GM12878 (cell line): ENCODE data around the gene FAM110A. TPM values are rescaled to one million over a fixed set of nuclear protein-coding genes. Genes with fewer than 3 reads are reported as not detected.

Experiments used
- ATAC-seq: fragments of 200-7000 bp; cut with Tn5 transposase; 3 replicates; pipeline ENCODE4 v1.9.1; 2020; ENCODE audit warnings: mild to moderate bottlenecking, moderate library complexity
- BruUV-seq: library from RNA; stranded (reverse); fragments of 400-500 nt; replicated peaks from 2 replicates; lab custom pipeline; 2021; lab: Mats Ljungman, UMichigan
- CTCF ChIA-PET: fragments of 300-600 bp; sonication (Branson Sonifier 250); formaldehyde crosslinking; extraction: SDS; loops from one replicate; lab custom pipeline; 2021; ENCODE audit warnings: inconsistent platforms; lab: Yijun Ruan, JAX
- POLR2A ChIA-PET: fragments of 350-600 bp; formaldehyde crosslinking; extraction: SDS; loops from one replicate; lab custom pipeline; 2021; ENCODE audit warnings: inconsistent platforms; lab: Charles Lee
- RAD21 ChIA-PET: fragments of 300-600 bp; sonication (Branson Sonifier 250); formaldehyde crosslinking; loops from one replicate; lab custom pipeline; 2023; ENCODE audit warnings: antibody characterized with exemption; ENCODE audit not compliant: unreplicated experiment; lab: Charles Lee
- SMC1A ChIA-PET: fragments of 300-600 bp; sonication (Branson Sonifier 250); formaldehyde crosslinking; loops from one replicate; lab custom pipeline; 2023; ENCODE audit not compliant: unreplicated experiment, uncharacterized antibody; lab: Charles Lee
- DNase-seq: peaks from one replicate; pipeline ENCODE4 v3.0.0-alpha.2; 2011; ENCODE audit warnings: low read depth, low spot score
- FAIRE-seq: peaks from 3 replicates; lab custom pipeline; 2011; peaks lifted over from hg19 to GRCh38; lab: Jason Lieb, UNC
- H2AFZ ChIP-seq: 2 replicates; pipeline ENCODE4 v1.6.0; 2011; ENCODE audit warnings: low read depth, low read length, control low read depth; ENCODE audit not compliant: control insufficient read depth
- H3K27ac ChIP-seq: 2 replicates; pipeline ENCODE4 v1.5.1; 2011; ENCODE audit warnings: control low read depth; ENCODE audit not compliant: control insufficient read depth, insufficient read depth
- H3K27me3 ChIP-seq, 2 experiments: replicated peaks in 1 of 2; 2 replicates each; pipeline versions ENCODE4 v1.6.0 to v1.6.1; 2011; ENCODE audit warnings: low read length in 1 of 2; ENCODE audit not compliant: control insufficient read depth in 2 of 2, insufficient read depth in 2 of 2
- H3K36me3 ChIP-seq, 2 experiments: 2 replicates each; pipeline ENCODE4 v1.5.1; 2011; ENCODE audit warnings: low read length in 1 of 2; ENCODE audit not compliant: control insufficient read depth in 2 of 2, insufficient read depth in 2 of 2
- H3K4me1 ChIP-seq: 2 replicates; pipeline ENCODE4 v1.6.1; 2011; ENCODE audit warnings: mild to moderate bottlenecking, low read length, moderate library complexity, mixed read lengths; ENCODE audit not compliant: control insufficient read depth, insufficient read depth
- H3K4me2 ChIP-seq: 2 replicates; pipeline ENCODE4 v1.6.0; 2011; ENCODE audit warnings: control low read depth; ENCODE audit not compliant: control insufficient read depth, insufficient read depth
- H3K4me3 ChIP-seq: fragments of 200-600 bp; sonication (generic); 2 replicates; pipeline ENCODE4 v1.5.1; 2016
- H3K79me2 ChIP-seq: 2 replicates; pipeline ENCODE4 v1.6.0; 2011; ENCODE audit warnings: low read length; ENCODE audit not compliant: control insufficient read depth, insufficient read depth
- H3K9ac ChIP-seq: 2 replicates; pipeline ENCODE4 v1.8.0; 2011; ENCODE audit warnings: low read length, control low read depth, mixed read lengths; ENCODE audit not compliant: control insufficient read depth, insufficient read depth
- H3K9me3 ChIP-seq: replicated peaks from 3 replicates; pipeline ENCODE4 v1.5.1; 2011; ENCODE audit warnings: mild to moderate bottlenecking, low read length; ENCODE audit not compliant: control insufficient read depth, insufficient read depth
- H4K20me1 ChIP-seq: 2 replicates; pipeline ENCODE4 v1.6.0; 2011; ENCODE audit not compliant: control insufficient read depth, insufficient read depth
- ATF7 ChIP-seq: fragments of 450-650 bp; IDR thresholded peaks from 2 replicates; pipeline ENCODE4 v1.6.1; 2016; ENCODE audit warnings: low read depth, mild to moderate bottlenecking
- BACH1 ChIP-seq: fragments of 450-650 bp; IDR thresholded peaks from 2 replicates; pipeline ENCODE4 v1.6.1; 2017; ENCODE audit warnings: mild to moderate bottlenecking, borderline replicate concordance
- CHD2 ChIP-seq: IDR thresholded peaks from 2 replicates; pipeline ENCODE4 v1.6.1; 2011; ENCODE audit warnings: low read depth, low read length, improper control_type of control experiment, borderline replicate concordance
- ETV6 ChIP-seq, 2 experiments: fragments of 450-650 bp in 1 of 2; IDR thresholded peaks in 1 of 2; conservative IDR thresholded peaks in 1 of 2; 2 replicates each; pipeline ENCODE4 v1.6.1; 2014; ENCODE audit warnings: antibody characterized with exemption in 1 of 2, borderline replicate concordance in 1 of 2, low read depth in 1 of 2, mild to moderate bottlenecking in 1 of 2, moderate library complexity in 1 of 2
- FOS ChIP-seq: IDR thresholded peaks from 3 replicates; pipeline ENCODE4 v1.6.1; 2011; ENCODE audit warnings: borderline replicate concordance; ENCODE audit not compliant: insufficient read length; ENCODE audit errors: extremely low read depth
- FOXK2 ChIP-seq: fragments of 450-650 bp; IDR thresholded peaks from 2 replicates; pipeline ENCODE4 v1.6.1; 2017; ENCODE audit warnings: mild to moderate bottlenecking, moderate library complexity
- IRF4 ChIP-seq: IDR thresholded peaks from 2 replicates; pipeline ENCODE4 v1.6.1; 2011; ENCODE audit warnings: low read depth, low read length
- KLF5 ChIP-seq: fragments of 450-650 bp; IDR thresholded peaks from 2 replicates; pipeline ENCODE4 v1.6.1; 2014; ENCODE audit warnings: mild to moderate bottlenecking; ENCODE audit not compliant: partially characterized antibody
- MEF2A ChIP-seq: IDR thresholded peaks from 2 replicates; pipeline ENCODE4 v1.6.1; 2011; ENCODE audit warnings: low read depth, mild to moderate bottlenecking, low read length, moderate library complexity; ENCODE audit not compliant: insufficient read depth
- NBN ChIP-seq: fragments of 450-650 bp; IDR thresholded peaks from 2 replicates; pipeline ENCODE4 v1.6.1; 2016
- RBBP5 ChIP-seq: fragments of 200-600 bp; sonication (generic); conservative IDR thresholded peaks from 2 replicates; pipeline ENCODE4 v1.6.1; 2016
- RUNX3 ChIP-seq: IDR thresholded peaks from 2 replicates; pipeline ENCODE4 v1.6.1; 2012; ENCODE audit warnings: low read length, inconsistent platforms
- STAT3 ChIP-seq: IDR thresholded peaks from 2 replicates; pipeline ENCODE4 v1.6.1; 2011; ENCODE audit warnings: low read depth, low read length, improper control_type of control experiment
- TCF12 ChIP-seq: IDR thresholded peaks from 2 replicates; pipeline ENCODE4 v1.6.1; 2011; ENCODE audit warnings: low read depth, mild to moderate bottlenecking, low read length
- WRNIP1 ChIP-seq: IDR thresholded peaks from 2 replicates; pipeline ENCODE4 v1.6.1; 2011; ENCODE audit warnings: low read depth, low read length, improper control_type of control experiment, borderline replicate concordance
- ZNF24 ChIP-seq: fragments of 450-650 bp; IDR thresholded peaks from 2 replicates; pipeline ENCODE4 v1.6.1; 2017; ENCODE audit warnings: antibody characterized with exemption, mild to moderate bottlenecking
- ZNF274 ChIP-seq: IDR thresholded peaks from one replicate; pipeline ENCODE4 v1.8.0; 2011; ENCODE audit not compliant: insufficient read length, insufficient read depth
- WGBS: methylation state at CpG from one replicate; pipeline ENCODE4 v1.1.6; 2016; ENCODE audit warnings: low lambda C conversion rate; ENCODE audit not compliant: insufficient replicate concordance, insufficient coverage; ENCODE audit errors: missing lambda C conversion rate; 5-methylcytosine and 5-hydroxymethylcytosine counted together
- in situ Hi-C: fragments of 300-500 bp; cut with MboI; formaldehyde crosslinking; loops from 9 replicates; pipeline ENCODE4 v1.14.3; 2018; ENCODE audit warnings: mixed read lengths
- intact Hi-C: fragments of 100-400 bp; cut with micrococcal nuclease; formaldehyde crosslinking; loops from one replicate; pipeline ENCODE4 v1.14.2; 2022; ENCODE audit not compliant: unreplicated experiment
- polyA plus RNA-seq, 11 experiments: library from polyadenylated mRNA; depleted of rRNA in 4 of 11; unstranded in 6 of 11; stranded (reverse) in 5 of 11; fragments of >200 nt; fragmentation: Nextera tagmentation in 4 of 11; fragmentation: Illumina TruSeq in 1 of 11; extraction: Ambion mirVana in 4 of 11; extraction: Trizol in 1 of 11; gene quantifications; 1 replicate in 1 of 11; 2 replicates in 10 of 11; pipeline versions ENCODE4 v1.2.1 to v1.2.3, GENCODE V29; 2011 to 2016; ENCODE audit warnings: inconsistent platforms in 2 of 11, missing spikeins in 2 of 11, low read depth in 1 of 11
- total RNA-seq, 4 experiments: library from RNA; depleted of rRNA in 3 of 4; stranded (reverse); fragments of >200 nt in 3 of 4; fragmentation: Illumina TruSeq in 1 of 4; extraction: Trizol in 1 of 4; gene quantifications; 2 replicates each; pipeline versions ENCODE4 v1.2.1 to v1.2.3, GENCODE V29; 2013 to 2021

FAM110A gene
- total and polyA plus RNA-seq, 10 of the 15 experiments (the other 5 are each of a cell fraction or from before 2014, with no cell fraction given), result 1.1 to 14.8 (median 7.4) TPM

- TF ChIP-seq TCF12 (no peak), FOS (no peak), ETV6 (conservative IDR thresholded peaks at IDR 0.05 in 1 of 2, IDR thresholded peaks at IDR 0.05 in 1 of 2; ENCODE audit: borderline replicate concordance in 1 of 2, low read depth in 1 of 2) (no peak), STAT3 (no peak)
Observed at GRCh38 chr20:822651-823573, 10.6 kb upstream of the FAM110A start (continued).

GRCh38 chr20:823574-823902 lies 10.0 kb upstream of the FAM110A start:
- no peaks in the 10 kb centered on the region; the same call in 2 of the 3 replicates for H3K9me3 ChIP-seq
- 69% methylated on average over 4 of the region's 4 CpGs for WGBS
- no peak overlapping the region for H3K9ac ChIP-seq
- ATAC-seq (no peak), DNase-seq (no peak), FAIRE-seq (no peak)
- H3K4me2 ChIP-seq, result no peak overlapping the region
- no peaks in the 10 kb centered on the region for H3K79me2 ChIP-seq
- no peaks in the 10 kb centered on the region for H4K20me1 ChIP-seq
- no peak overlapping the region for H2AFZ ChIP-seq
- H3K4me3 ChIP-seq, result no peak overlapping the region
- ChIA-PET CTCF (interaction anchor here (0.9 kb wide), 1 partner anchor 132 kb away, joined by 6 read pairs; no protein-coding TSS in a partner anchor), POLR2A (no interaction called here), SMC1A (no interaction called here), RAD21 (no interaction called here)
- no TSS peak for BruUV-seq
- H3K36me3 ChIP-seq, result no peaks in the 10 kb centered on the region
- intact Hi-C loops (no loop called here), in situ Hi-C loops (no loop called here)
- H3K4me1 ChIP-seq, result no peaks in the 10 kb centered on the region; the same call in 1 of the 2 replicates
- H3K27ac ChIP-seq, result no peak overlapping the region
- no peaks in the 10 kb centered on the region for H3K27me3 ChIP-seq
- TF ChIP-seq ZNF274, result no peak
- TF ChIP-seq CHD2, result no peak
- no peak for TF ChIP-seq MEF2A
- no peak for TF ChIP-seq ZNF24
- no peak for TF ChIP-seq RBBP5
- no peak for TF ChIP-seq IRF4
- TF ChIP-seq ATF7, result no peak
- TF ChIP-seq NBN, result no peak
- TF ChIP-seq KLF5, result no peak
- no peak for TF ChIP-seq RUNX3
- TF ChIP-seq FOXK2, result no peak
- TF ChIP-seq WRNIP1, result no peak
- no peak for TF ChIP-seq BACH1
- TF ChIP-seq STAT3, result no peak
